ENCODE measurements around the gene PTPRA. TPM values are rescaled to one million over a fixed set of nuclear protein-coding genes. Genes with fewer than 3 reads are reported as not detected.
A peak's percentile ranks its signal among the peaks of the same experiment; 100 is the strongest.

PTPRA gene
- total RNA-seq, 1 donor from 2014 or later, result 92.0 TPM

DNA sequence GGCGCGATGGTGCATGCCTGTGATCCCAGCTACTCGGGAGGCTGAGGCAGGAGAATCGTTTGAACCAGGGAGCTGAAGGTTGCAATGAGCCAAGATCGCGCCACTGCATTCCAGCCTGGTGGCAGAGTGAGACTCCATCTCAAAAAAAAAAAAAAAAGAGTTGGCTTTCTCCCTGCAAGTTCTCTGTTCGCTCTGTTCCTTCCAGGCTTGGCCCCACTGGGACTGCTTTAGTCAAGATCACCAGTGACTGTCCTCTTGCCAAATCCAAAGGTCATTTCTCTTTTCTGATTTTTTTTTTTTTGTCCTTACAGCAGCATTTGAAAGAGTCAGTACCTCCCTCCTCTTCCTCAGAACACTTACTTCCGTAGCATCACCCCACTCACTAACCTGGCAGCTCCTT is 159.3 kb downstream of the PTPRA start:
- peaks cover 4% of the 10 kb centered on the region for H3K4me1 Mint-ChIP-seq (ENCODE audit: low read depth)
- no peaks in the 10 kb centered on the region for H3K27me3 Mint-ChIP-seq (ENCODE audit: low read depth)
- peaks cover 54% of the 10 kb centered on the region for H3K36me3 Mint-ChIP-seq (ENCODE audit: low read depth)
- no peak for DNase-seq (ENCODE audit: low spot score)
- no peak overlapping the region for H3K27ac Mint-ChIP-seq
- no peak overlapping the region for H3K4me3 Mint-ChIP-seq (ENCODE audit: low read depth)
- H3K9me3 Mint-ChIP-seq, result no peaks in the 10 kb centered on the region
- intact Hi-C loops (cut with micrococcal nuclease), result loop anchor here (5.0 kb wide), 1 partner anchor 45 kb away; no protein-coding TSS in a partner anchor

- DNase-seq (ENCODE audit: low spot score), result no peak
- intact Hi-C loops (cut with micrococcal nuclease), result no loop called here
- Mint-ChIP-seq H3K27ac (no peak overlapping the region), H3K27me3 (ENCODE audit: low read depth) (no peaks in the 10 kb centered on the region), H3K4me1 (ENCODE audit: low read depth) (peaks cover 2% of the 10 kb centered on the region), H3K36me3 (ENCODE audit: low read depth) (peaks cover 72% of the 10 kb centered on the region), H3K9me3 (no peaks in the 10 kb centered on the region), H3K4me3 (ENCODE audit: low read depth) (no peak overlapping the region)
Observed at GRCh38 chr20:3037654-3038053, 164.4 kb downstream of the PTPRA start.

DNA sequence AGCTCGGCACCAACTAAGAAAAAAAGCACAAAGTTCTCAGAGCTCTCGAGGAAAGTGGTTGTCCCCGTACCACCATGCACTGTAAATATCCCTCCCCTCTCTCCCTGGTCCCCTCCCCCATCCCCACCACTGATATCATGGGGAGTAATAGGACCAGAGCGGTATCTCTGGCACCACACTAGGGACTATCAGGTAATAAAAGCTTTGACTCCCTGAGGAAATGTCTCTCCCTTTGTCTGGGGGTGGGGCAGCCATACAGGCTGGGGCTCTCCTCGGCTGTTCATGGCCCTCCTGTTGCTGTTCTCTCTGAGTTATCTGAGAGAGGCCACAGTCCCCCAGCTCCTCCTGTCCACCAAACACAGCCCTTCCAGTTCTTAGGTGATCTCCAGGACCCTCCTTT is 165.2 kb downstream of the PTPRA start:
- Mint-ChIP-seq H3K4me1 (ENCODE audit: low read depth) (peaks cover 2% of the 10 kb centered on the region), H3K36me3 (ENCODE audit: low read depth) (peaks cover 72% of the 10 kb centered on the region), H3K27me3 (ENCODE audit: low read depth) (no peaks in the 10 kb centered on the region), H3K4me3 (ENCODE audit: low read depth) (no peak overlapping the region), H3K27ac (peak overlapping the region; percentile 14), H3K9me3 (no peaks in the 10 kb centered on the region)
- intact Hi-C loops (cut with micrococcal nuclease), result no loop called here
- no peak for DNase-seq (ENCODE audit: low spot score)

GRCh38 chr20:3039426-3039825 is 166.1 kb downstream of the PTPRA start:
- intact Hi-C loops (cut with micrococcal nuclease), result no loop called here
- no peak overlapping the region for H3K4me3 Mint-ChIP-seq (ENCODE audit: low read depth)

GRCh38 chr20:3040086-3040485 is 166.8 kb downstream of the PTPRA start:
- no peaks in the 10 kb centered on the region for H3K27me3 Mint-ChIP-seq (ENCODE audit: low read depth)
- H3K4me3 Mint-ChIP-seq (ENCODE audit: low read depth), result no peak overlapping the region
- H3K9me3 Mint-ChIP-seq, result no peaks in the 10 kb centered on the region
- intact Hi-C loops (cut with micrococcal nuclease), result no loop called here
- H3K27ac Mint-ChIP-seq, result peak overlapping the region; percentile 51
- H3K4me1 Mint-ChIP-seq (ENCODE audit: low read depth), result peaks cover 5% of the 10 kb centered on the region
- H3K36me3 Mint-ChIP-seq (ENCODE audit: low read depth), result peaks cover 64% of the 10 kb centered on the region
- DNase-seq (ENCODE audit: low spot score), result no peak

More at GRCh38 chr20:3039426-3039825, 166.1 kb downstream of the PTPRA start:
- DNase-seq (ENCODE audit: low spot score), result no peak
- H3K36me3 Mint-ChIP-seq (ENCODE audit: low read depth), result peaks cover 69% of the 10 kb centered on the region
- no peaks in the 10 kb centered on the region for H3K9me3 Mint-ChIP-seq
- no peaks in the 10 kb centered on the region for H3K27me3 Mint-ChIP-seq (ENCODE audit: low read depth)
- peaks cover 2% of the 10 kb centered on the region for H3K4me1 Mint-ChIP-seq (ENCODE audit: low read depth)
- peak overlapping the region; percentile 51 for H3K27ac Mint-ChIP-seq

- intact Hi-C loops (cut with micrococcal nuclease), result no loop called here
- no peak overlapping the region for H3K4me3 Mint-ChIP-seq (ENCODE audit: low read depth)
- no peaks in the 10 kb centered on the region for H3K9me3 Mint-ChIP-seq
- H3K4me1 Mint-ChIP-seq (ENCODE audit: low read depth), result peaks cover 12% of the 10 kb centered on the region
- no peak for DNase-seq (ENCODE audit: low spot score)
- H3K27me3 Mint-ChIP-seq (ENCODE audit: low read depth), result no peaks in the 10 kb centered on the region
- peaks cover 57% of the 10 kb centered on the region for H3K36me3 Mint-ChIP-seq (ENCODE audit: low read depth)
- H3K27ac Mint-ChIP-seq, result no peak overlapping the region
Observed at GRCh38 chr20:3041854-3042409, 168.7 kb downstream of the PTPRA start.

GRCh38 chr20:3042625-3043024 is 169.3 kb downstream of the PTPRA start:
- intact Hi-C loops (cut with micrococcal nuclease), result no loop called here
- H3K27me3 Mint-ChIP-seq (ENCODE audit: low read depth), result no peaks in the 10 kb centered on the region

GRCh38 chr20:3043322-3043721 is 170.0 kb downstream of the PTPRA start, which contains the start of gene GNRH2:
Gene GNRH2, plus strand, starts transcription at chr20:3043622. Its CDS starts 793 bp downstream, at chr20:3044415.
- H3K36me3 Mint-ChIP-seq (ENCODE audit: low read depth), result peaks cover 61% of the 10 kb centered on the region
- no peak within 1 kb of the TSS for H3K4me3 Mint-ChIP-seq (ENCODE audit: low read depth)
- DNase-seq (ENCODE audit: low spot score), result no peak
- intact Hi-C loops (cut with micrococcal nuclease), result no loop called here
- H3K9me3 Mint-ChIP-seq, result no peaks in the 10 kb centered on the region
- H3K4me1 Mint-ChIP-seq (ENCODE audit: low read depth), result peaks cover 12% of the 10 kb centered on the region
- peak within 1 kb of the TSS; percentile 56 for H3K27ac Mint-ChIP-seq
- H3K27me3 Mint-ChIP-seq (ENCODE audit: low read depth), result no peaks in the 10 kb centered on the region

More at GRCh38 chr20:3042625-3043024, 169.3 kb downstream of the PTPRA start:
- DNase-seq (ENCODE audit: low spot score), result no peak
- Mint-ChIP-seq H3K4me1 (ENCODE audit: low read depth) (peaks cover 12% of the 10 kb centered on the region), H3K9me3 (no peaks in the 10 kb centered on the region), H3K4me3 (ENCODE audit: low read depth) (no peak overlapping the region), H3K27ac (no peak overlapping the region), H3K36me3 (ENCODE audit: low read depth) (peaks cover 58% of the 10 kb centered on the region)

DNA sequence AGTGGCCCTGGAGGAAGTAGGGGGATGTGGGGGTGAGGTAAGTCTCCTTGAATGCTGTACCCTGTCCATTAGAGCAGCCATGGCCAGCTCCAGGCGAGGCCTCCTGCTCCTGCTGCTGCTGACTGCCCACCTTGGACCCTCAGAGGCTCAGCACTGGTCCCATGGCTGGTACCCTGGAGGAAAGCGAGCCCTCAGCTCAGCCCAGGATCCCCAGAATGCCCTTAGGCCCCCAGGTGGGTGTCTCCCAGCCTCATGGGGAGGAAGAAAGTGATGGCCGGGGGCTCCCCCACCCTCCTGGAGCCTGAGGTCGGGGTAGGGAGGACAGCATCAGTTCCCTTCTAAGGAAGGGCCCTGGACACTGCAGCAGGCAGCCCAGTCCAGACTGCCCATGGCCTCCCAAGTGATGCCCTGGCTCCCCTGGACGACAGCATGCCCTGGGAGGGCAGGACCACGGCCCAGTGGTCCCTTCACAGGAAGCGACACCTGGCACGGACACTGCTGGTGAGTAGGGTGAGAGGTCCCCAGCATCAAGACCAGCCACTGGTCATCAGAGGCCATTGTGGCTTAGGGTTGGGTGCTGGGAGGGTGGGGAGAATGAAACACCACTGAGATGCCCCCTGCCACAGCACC is 171.2 kb downstream of the PTPRA start:
- no peak for DNase-seq (ENCODE audit: low spot score)
- peaks cover 12% of the 10 kb centered on the region for H3K4me1 Mint-ChIP-seq (ENCODE audit: low read depth)
- intact Hi-C loops (cut with micrococcal nuclease), result loop anchor here (2.0 kb wide), 2 partner anchors 60 to 172 kb away; partner anchors contain the start of gene PTPRA
- H3K4me3 Mint-ChIP-seq (ENCODE audit: low read depth), result peak overlapping the region; percentile 86
- H3K9me3 Mint-ChIP-seq, result no peaks in the 10 kb centered on the region
- H3K36me3 Mint-ChIP-seq (ENCODE audit: low read depth), result peaks cover 57% of the 10 kb centered on the region
- H3K27me3 Mint-ChIP-seq (ENCODE audit: low read depth), result no peaks in the 10 kb centered on the region
- peak overlapping the region; percentile 49 for H3K27ac Mint-ChIP-seq

GRCh38 chr20:3045042-3045815 is 171.9 kb downstream of the PTPRA start:
- Mint-ChIP-seq H3K27ac (peak overlapping the region; percentile 81), H3K4me3 (ENCODE audit: low read depth) (peak overlapping the region; percentile 86), H3K27me3 (ENCODE audit: low read depth) (no peaks in the 10 kb centered on the region), H3K9me3 (no peaks in the 10 kb centered on the region), H3K4me1 (ENCODE audit: low read depth) (peaks cover 12% of the 10 kb centered on the region), H3K36me3 (ENCODE audit: low read depth) (peaks cover 59% of the 10 kb centered on the region)
- intact Hi-C loops (cut with micrococcal nuclease), result loop anchor here (1.0 to 5.0 kb wide), 4 partner anchors 31 to 172 kb away; partner anchors contain the start of genes FASTKD5, PTPRA and UBOX5
- no peak for DNase-seq (ENCODE audit: low spot score)

- intact Hi-C loops (cut with micrococcal nuclease), result loop anchor here (1.0 to 5.0 kb wide), 4 partner anchors 32 to 173 kb away; partner anchors contain the start of genes FASTKD5, PTPRA and UBOX5
- Mint-ChIP-seq H3K27ac (peak within 1 kb of the TSS; percentile 81), H3K4me1 (ENCODE audit: low read depth) (peaks cover 13% of the 10 kb centered on the region), H3K36me3 (ENCODE audit: low read depth) (peaks cover 58% of the 10 kb centered on the region), H3K27me3 (ENCODE audit: low read depth) (no peaks in the 10 kb centered on the region), H3K9me3 (no peaks in the 10 kb centered on the region), H3K4me3 (ENCODE audit: low read depth) (peak within 1 kb of the TSS; percentile 86)
- DNase-seq (ENCODE audit: low spot score), result peak; percentile 81
Observed at GRCh38 chr20:3045816-3046676, 172.8 kb downstream of the PTPRA start, which contains the start of gene MRPS26. Gene MRPS26, plus strand, starts transcription at chr20:3046052. Its CDS starts 17 bp downstream, at chr20:3046069.
